ENCODE measurements around the gene ZNRF1. TPM values are rescaled to one million over a fixed set of nuclear protein-coding genes. Genes with fewer than 3 reads are reported as not detected.

Gene ZNRF1
- polyA plus RNA-seq, 1 experiment = 36.5 TPM

DNA sequence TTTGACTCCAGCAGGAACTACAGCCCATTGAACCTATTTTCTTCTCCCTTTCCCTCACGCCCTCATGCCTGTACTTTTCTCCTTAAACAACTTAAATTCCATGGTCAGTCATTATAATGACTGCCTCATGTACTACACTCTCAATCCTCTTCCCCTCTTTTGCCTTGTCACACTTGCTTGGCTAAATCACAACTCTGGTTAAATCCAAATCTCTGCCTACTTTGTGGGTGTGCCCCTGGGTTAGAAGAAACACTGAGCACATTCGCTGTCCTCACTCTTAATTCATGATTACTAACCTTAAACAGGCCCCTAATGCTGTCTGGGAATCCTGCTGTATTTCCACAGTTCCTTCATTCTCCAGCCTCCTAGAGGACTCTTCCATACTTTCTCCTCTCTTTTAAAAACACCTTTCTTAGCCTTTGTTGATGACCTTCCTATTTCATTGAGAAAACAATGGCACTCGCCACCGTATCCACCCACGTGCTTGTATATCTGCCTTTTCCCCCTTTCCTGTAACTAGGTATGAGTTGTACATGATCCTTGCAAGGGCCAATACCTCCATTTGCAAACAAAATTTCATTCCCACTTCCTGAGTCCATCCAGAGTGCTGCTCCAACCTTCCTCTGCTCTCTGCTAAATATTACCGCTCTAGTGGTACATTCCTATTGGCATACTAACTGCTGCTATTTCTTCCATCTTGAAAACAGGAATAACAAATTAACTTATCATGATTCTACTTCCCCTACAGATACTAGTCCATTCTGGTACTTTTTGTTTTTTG, 28.9 kb downstream of the ZNRF1 start:
- H3K27me3 ChIP-seq (ENCODE audit: control insufficient read depth, insufficient read depth, low read length) = no peaks in the 10 kb centered on the region
- ChIA-PET POLR2A (no interaction called here), CTCF (no interaction called here)
- no peaks in the 10 kb centered on the region for H3K9me3 ChIP-seq (ENCODE audit: control insufficient read depth, insufficient read depth, low read length)
- H3K27ac ChIP-seq (ENCODE audit: low read depth, low read length) = no peak overlapping the region
- TF ChIP-seq, protein P1, sequence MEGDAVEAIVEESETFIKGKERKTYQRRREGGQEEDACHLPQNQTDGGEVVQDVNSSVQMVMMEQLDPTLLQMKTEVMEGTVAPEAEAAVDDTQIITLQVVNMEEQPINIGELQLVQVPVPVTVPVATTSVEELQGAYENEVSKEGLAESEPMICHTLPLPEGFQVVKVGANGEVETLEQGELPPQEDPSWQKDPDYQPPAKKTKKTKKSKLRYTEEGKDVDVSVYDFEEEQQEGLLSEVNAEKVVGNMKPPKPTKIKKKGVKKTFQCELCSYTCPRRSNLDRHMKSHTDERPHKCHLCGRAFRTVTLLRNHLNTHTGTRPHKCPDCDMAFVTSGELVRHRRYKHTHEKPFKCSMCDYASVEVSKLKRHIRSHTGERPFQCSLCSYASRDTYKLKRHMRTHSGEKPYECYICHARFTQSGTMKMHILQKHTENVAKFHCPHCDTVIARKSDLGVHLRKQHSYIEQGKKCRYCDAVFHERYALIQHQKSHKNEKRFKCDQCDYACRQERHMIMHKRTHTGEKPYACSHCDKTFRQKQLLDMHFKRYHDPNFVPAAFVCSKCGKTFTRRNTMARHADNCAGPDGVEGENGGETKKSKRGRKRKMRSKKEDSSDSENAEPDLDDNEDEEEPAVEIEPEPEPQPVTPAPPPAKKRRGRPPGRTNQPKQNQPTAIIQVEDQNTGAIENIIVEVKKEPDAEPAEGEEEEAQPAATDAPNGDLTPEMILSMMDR (IDR thresholded peaks at IDR 0.05; ENCODE audit: low read depth, low read length) = no peak
- no peak for DNase-seq (ENCODE audit: low read depth, low spot score)
- no peak overlapping the region for H3K4me3 ChIP-seq (ENCODE audit: low read depth, low read length)

DNA sequence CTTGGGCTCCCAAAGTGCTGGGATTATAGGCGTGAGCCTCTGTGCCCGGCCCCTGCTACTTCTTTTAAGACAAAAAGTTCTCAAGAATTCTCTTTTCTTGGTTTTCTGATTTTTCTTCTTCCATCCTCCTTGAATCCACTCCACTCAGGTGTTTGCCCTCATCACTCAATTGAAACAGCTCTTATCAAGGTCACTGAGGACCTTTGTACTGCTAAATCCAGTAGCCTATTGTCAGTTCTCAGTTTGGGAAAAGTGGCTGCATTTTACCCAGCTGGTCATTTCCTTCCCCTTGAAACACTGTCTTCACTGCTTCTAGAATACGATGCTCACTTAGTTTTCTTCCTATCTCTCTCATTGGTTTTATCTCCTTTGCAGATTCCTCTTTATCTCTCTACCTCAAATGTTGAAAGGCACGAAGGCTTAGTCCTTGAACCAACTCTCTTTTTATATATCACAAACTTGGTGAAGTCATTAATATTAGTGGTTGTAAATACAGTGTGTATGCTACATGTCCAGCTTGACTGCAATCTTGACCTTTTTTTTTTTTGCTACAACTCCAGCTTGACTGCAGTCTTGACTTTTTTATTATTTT, 29.8 kb downstream of the ZNRF1 start:
- ChIA-PET CTCF (no interaction called here), POLR2A (interaction anchor here (1.2 kb wide), 1 partner anchor 59 kb away, joined by 3 read pairs; no protein-coding TSS in a partner anchor)
- Histone ChIP-seq H3K27ac (ENCODE audit: low read depth, low read length) (no peak overlapping the region), H3K9me3 (ENCODE audit: control insufficient read depth, insufficient read depth, low read length) (no peaks in the 10 kb centered on the region), H3K4me3 (ENCODE audit: low read depth, low read length) (no peak overlapping the region), H3K27me3 (ENCODE audit: control insufficient read depth, insufficient read depth, low read length) (no peaks in the 10 kb centered on the region)
- TF ChIP-seq, protein P1 (IDR thresholded peaks at IDR 0.05; ENCODE audit: low read depth, low read length) = no peak
- DNase-seq (ENCODE audit: low read depth, low spot score) = no peak

DNA sequence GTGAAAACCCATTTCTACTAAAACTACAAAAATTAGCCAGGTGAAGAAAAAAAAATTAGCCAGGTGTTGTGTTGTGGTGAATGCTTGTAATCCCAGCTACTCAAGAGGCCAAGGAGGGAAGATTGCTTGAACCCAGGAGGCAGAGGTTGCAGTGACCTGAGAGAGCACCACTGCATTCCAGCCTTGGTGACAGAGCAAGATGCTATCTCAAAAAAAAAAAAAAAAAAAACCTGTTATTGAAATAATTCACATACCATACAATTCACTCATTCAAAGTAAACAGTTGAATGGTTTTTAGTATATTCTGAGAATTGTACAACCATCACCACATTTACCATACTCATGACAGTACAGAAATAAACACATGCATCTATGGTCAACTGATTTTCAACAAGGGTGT, 31.0 kb downstream of the ZNRF1 start:
- TF ChIP-seq, protein P1 (IDR thresholded peaks at IDR 0.05; ENCODE audit: low read depth, low read length) = no peak
- DNase-seq (ENCODE audit: low read depth, low spot score) = peak; percentile 20
- Histone ChIP-seq H3K27me3 (ENCODE audit: control insufficient read depth, insufficient read depth, low read length) (no peaks in the 10 kb centered on the region), H3K9me3 (ENCODE audit: control insufficient read depth, insufficient read depth, low read length) (no peaks in the 10 kb centered on the region), H3K27ac (ENCODE audit: low read depth, low read length) (peak overlapping the region; percentile 21), H3K4me3 (ENCODE audit: low read depth, low read length) (no peak overlapping the region)
- POLR2A ChIA-PET = interaction anchor here (0.7 kb wide), 2 partner anchors 15 to 70 kb away, joined by 6 to 7 read pairs; no protein-coding TSS in a partner anchor
- CTCF ChIA-PET = no interaction called here

DNA sequence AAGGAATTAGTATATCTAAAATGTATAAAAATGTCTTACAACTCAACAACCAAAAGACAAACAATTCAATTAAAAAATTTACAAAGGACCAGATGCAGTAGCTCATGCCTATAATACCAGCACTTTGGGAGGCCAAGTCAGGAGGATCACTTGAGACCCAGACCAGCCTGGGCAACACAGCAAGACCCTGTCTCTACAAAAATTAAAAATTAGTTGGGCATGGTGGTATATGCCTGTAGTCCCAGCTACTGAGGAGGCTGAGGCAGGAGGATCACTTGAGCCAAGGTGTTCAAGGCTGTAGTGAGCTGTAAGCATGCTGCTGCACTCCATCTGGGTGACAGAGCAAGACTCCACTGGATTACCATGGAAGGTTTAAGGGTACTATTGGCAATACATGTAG, 33.8 kb downstream of the ZNRF1 start:
- ChIA-PET CTCF (interaction anchor here (0.6 to 1.6 kb wide), 3 partner anchors 40 to 332 kb away, joined by 3 to 4 read pairs (median 3); partner anchors contain the start of gene MLKL), POLR2A (interaction anchor here (0.6 kb wide), 1 partner anchor 13 kb away, joined by 3 read pairs; no protein-coding TSS in a partner anchor)
- TF ChIP-seq, protein P1 (IDR thresholded peaks at IDR 0.05; ENCODE audit: low read depth, low read length) = no peak
- no peak for DNase-seq (ENCODE audit: low read depth, low spot score)
- H3K9me3 ChIP-seq (ENCODE audit: control insufficient read depth, insufficient read depth, low read length) = peaks cover 5% of the 10 kb centered on the region
- no peak overlapping the region for H3K27ac ChIP-seq (ENCODE audit: low read depth, low read length)
- no peak overlapping the region for H3K4me3 ChIP-seq (ENCODE audit: low read depth, low read length)
- no peaks in the 10 kb centered on the region for H3K27me3 ChIP-seq (ENCODE audit: control insufficient read depth, insufficient read depth, low read length)

Data from AG04450 (cell line).